ENCODE measurements around the gene COL6A2.

The COL6A2 gene

GRCh38 chr21:46153247-46154154 lies 55.6 kb downstream of the COL6A2 start:
- TF ChIP-seq CTCF (IDR thresholded peaks at IDR 0.05): no peak
- H3K36me3 ChIP-seq (ENCODE audit: control insufficient read depth, insufficient read depth, low read length): no peaks in the 10 kb centered on the region
- H3K4me2 ChIP-seq (ENCODE audit: low read length): peak overlapping the region; percentile 22
- no peak overlapping the region for H3K27ac ChIP-seq
- H3K9me3 ChIP-seq (ENCODE audit: control insufficient read depth, low read length): no peaks in the 10 kb centered on the region
- H3K4me3 ChIP-seq (ENCODE audit: low read depth, low read length): no peak overlapping the region
- H3K79me2 ChIP-seq: no peaks in the 10 kb centered on the region
- no peak overlapping the region for H3K9ac ChIP-seq
- H3K27me3 ChIP-seq (ENCODE audit: control insufficient read depth, insufficient read depth, low read length): no peaks in the 10 kb centered on the region
- H3K4me1 ChIP-seq: no peaks in the 10 kb centered on the region
- no peak overlapping the region for H2AFZ ChIP-seq

GRCh38 chr21:46154155-46154954 lies 56.4 kb downstream of the COL6A2 start:
- no peaks in the 10 kb centered on the region for H3K36me3 ChIP-seq (ENCODE audit: control insufficient read depth, insufficient read depth, low read length)
- no peaks in the 10 kb centered on the region for H3K4me1 ChIP-seq
- H2AFZ ChIP-seq: no peak overlapping the region
- TF ChIP-seq CTCF (IDR thresholded peaks at IDR 0.05): no peak
- H3K4me3 ChIP-seq (ENCODE audit: low read depth, low read length): no peak overlapping the region
- no peak overlapping the region for H3K9ac ChIP-seq
- H3K27me3 ChIP-seq (ENCODE audit: control insufficient read depth, insufficient read depth, low read length): no peaks in the 10 kb centered on the region
- H3K79me2 ChIP-seq: no peaks in the 10 kb centered on the region
- H3K9me3 ChIP-seq (ENCODE audit: control insufficient read depth, low read length): no peaks in the 10 kb centered on the region
- no peak overlapping the region for H3K27ac ChIP-seq
- no peak overlapping the region for H3K4me2 ChIP-seq (ENCODE audit: low read length)

- TF ChIP-seq CTCF (IDR thresholded peaks at IDR 0.05): no peak
- H3K9me3 ChIP-seq (ENCODE audit: control insufficient read depth, low read length): no peaks in the 10 kb centered on the region
- H3K4me2 ChIP-seq (ENCODE audit: low read length): no peak overlapping the region
- no peaks in the 10 kb centered on the region for H3K79me2 ChIP-seq
- H3K9ac ChIP-seq: no peak overlapping the region
- no peak overlapping the region for H3K27ac ChIP-seq
- H3K4me1 ChIP-seq: no peaks in the 10 kb centered on the region
- no peak overlapping the region for H3K4me3 ChIP-seq (ENCODE audit: low read depth, low read length)
- no peak overlapping the region for H2AFZ ChIP-seq
- no peaks in the 10 kb centered on the region for H3K27me3 ChIP-seq (ENCODE audit: control insufficient read depth, insufficient read depth, low read length)
- no peaks in the 10 kb centered on the region for H3K36me3 ChIP-seq (ENCODE audit: control insufficient read depth, insufficient read depth, low read length)
Observed at GRCh38 chr21:46154955-46155513, 57.1 kb downstream of the COL6A2 start.

GRCh38 chr21:46155514-46156377 lies 57.8 kb downstream of the COL6A2 start, which contains the start of gene FTCD:
Gene FTCD, minus strand, starts transcription at chr21:46155579. Its CDS starts 56 bp downstream, at chr21:46155523.
- Histone ChIP-seq H3K9me3 (ENCODE audit: control insufficient read depth, low read length) (no peaks in the 10 kb centered on the region), H2AFZ (no peak within 1 kb of the TSS), H3K27me3 (ENCODE audit: control insufficient read depth, insufficient read depth, low read length) (no peaks in the 10 kb centered on the region), H3K4me1 (no peaks in the 10 kb centered on the region), H3K79me2 (no peaks in the 10 kb centered on the region), H3K9ac (no peak within 1 kb of the TSS), H3K4me2 (ENCODE audit: low read length) (no peak within 1 kb of the TSS), H3K36me3 (ENCODE audit: control insufficient read depth, insufficient read depth, low read length) (no peaks in the 10 kb centered on the region), H3K4me3 (ENCODE audit: low read depth, low read length) (no peak within 1 kb of the TSS), H3K27ac (no peak within 1 kb of the TSS)
- TF ChIP-seq CTCF (IDR thresholded peaks at IDR 0.05): no peak

Measured in parathyroid adenoma (tissue), 2 donors.